NB4 (cell line): ENCODE data around the gene ARHGAP26.

Source experiments
- CTCF ChIP-seq: IDR thresholded peaks from one replicate; pipeline ENCODE4 v1.5.1; 2012; ENCODE audit warnings: low read depth, low read length
- MYC ChIP-seq: IDR thresholded peaks from 2 replicates; pipeline ENCODE4 v1.6.1; 2011; ENCODE audit warnings: low read depth, low read length
- POLR2A ChIP-seq: IDR thresholded peaks from 2 replicates; pipeline ENCODE4 v1.6.1; 2011; ENCODE audit warnings: mild to moderate bottlenecking; ENCODE audit not compliant: insufficient read length; ENCODE audit errors: extremely low read depth
- TF ChIP-seq, protein P1 (sequence below): IDR thresholded peaks from 2 replicates; pipeline ENCODE4 v1.6.1; 2011; ENCODE audit warnings: low read depth, low read length

GRCh38 chr5:143101725-143102386, 331.7 kb downstream of the ARHGAP26 start:
- TF ChIP-seq CTCF (no peak), MYC (no peak), POLR2A (no peak)
- TF ChIP-seq, protein P1, sequence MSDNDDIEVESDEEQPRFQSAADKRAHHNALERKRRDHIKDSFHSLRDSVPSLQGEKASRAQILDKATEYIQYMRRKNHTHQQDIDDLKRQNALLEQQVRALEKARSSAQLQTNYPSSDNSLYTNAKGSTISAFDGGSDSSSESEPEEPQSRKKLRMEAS, result no peak
